Measurements from ENCODE around the gene GIT1. TPM values are rescaled to one million over a fixed set of nuclear protein-coding genes. Genes with fewer than 3 reads are reported as not detected.

GIT1 gene
- total and polyA plus RNA-seq, 2 of the 13 experiments (the other 11 are each of a cell fraction or from before 2014, with no cell fraction given): 14.2 to 30.8 TPM

- TF ChIP-seq ZNF407 (CRISPR knock-in tag; IDR thresholded peaks at IDR 0.05; ENCODE audit: not compliant biosample characterization): peak; percentile 66
- no peak for TF ChIP-seq ZNF549 (CRISPR knock-in tag; IDR thresholded peaks at IDR 0.05)
- TF ChIP-seq HNRNPLL (IDR thresholded peaks at IDR 0.05; ENCODE audit: low read depth, low read length, poor library complexity, severe bottlenecking): peak; percentile 75
- peak; percentile 79; the same call in 1 of the 2 replicates for TF ChIP-seq ZNF547 (CRISPR knock-in tag; IDR thresholded peaks at IDR 0.05)
- peak; percentile 38; the same call in 1 of the 2 replicates for TF ChIP-seq ZNF768 (CRISPR knock-in tag; IDR thresholded peaks at IDR 0.05)
- TF ChIP-seq ZNF878 (CRISPR knock-in tag; IDR thresholded peaks at IDR 0.05): no peak
- no peak for TF ChIP-seq FOXK2 (IDR thresholded peaks at IDR 0.05)
- peak; percentile 69; the same call in 1 of the 2 replicates for TF ChIP-seq NFKB2 (CRISPR knock-in tag; IDR thresholded peaks at IDR 0.05; ENCODE audit: borderline replicate concordance)
- TF ChIP-seq ZNF777 (CRISPR knock-in tag; IDR thresholded peaks at IDR 0.05): peak; percentile 93
- peak; percentile 66; the same call in 1 of the 2 replicates for TF ChIP-seq MAX (IDR thresholded peaks at IDR 0.05)
- TF ChIP-seq ZNF501 (CRISPR knock-in tag; IDR thresholded peaks at IDR 0.05): peak; percentile 74
- 0 out of 2 replicates have a peak, but pooled peaks have one; percentile 25 for TF ChIP-seq ZNF710 (CRISPR knock-in tag; IDR thresholded peaks at IDR 0.05; ENCODE audit: borderline replicate concordance)
- peak; percentile 77 for TF ChIP-seq ZNF274 (CRISPR knock-in tag; IDR thresholded peaks at IDR 0.05)
- 0 out of 2 replicates have a peak, but pooled peaks have one; percentile 36 for TF ChIP-seq MXD4 (CRISPR knock-in tag; IDR thresholded peaks at IDR 0.05)
Measured at GRCh38 chr17:29615492-29616299, 26.2 kb upstream of the GIT1 start (continued).
